Stimulated activated CD4-positive, alpha-beta T cell treated with anti-CD3 and anti-CD28 coated beads, Interleukin-15, amount 100 ng/mL, for 48 hours (primary cell): ENCODE data around the gene GCNA.

Experiments
- DNase-seq, 2 donors: peaks; one replicate each; pipeline ENCODE4 v3.0.0-alpha.2; 2020; ENCODE audit warnings: low read depth in 2 of 2

The GCNA gene

GRCh38 chrX:71578253-71579135, at the start of gene GCNA:
Gene GCNA (plus strand): TSS chrX:71578437. CDS start chrX:71580822, 2,385 bp downstream.
- DNase-seq: no peak

GRCh38 chrX:71532078-71532752, 46.0 kb upstream of the GCNA start:
- DNase-seq: peak; percentile 50 to 51

- DNase-seq: peak; percentile 87 to 90
Observed at GRCh38 chrX:71532753-71533425, 45.3 kb upstream of the GCNA start, which contains the start of gene OGT. Gene OGT (plus strand): TSS chrX:71533104. CDS start chrX:71533300, 196 bp downstream.

GRCh38 chrX:71533516-71533850, 44.8 kb upstream of the GCNA start:
- DNase-seq: no peak

- DNase-seq: peak in 1 of 2 donors; percentile 31
Observed at GRCh38 chrX:71533851-71534561, 44.2 kb upstream of the GCNA start.

GRCh38 chrX:71534773-71535544, 43.3 kb upstream of the GCNA start:
- DNase-seq: no peak

- DNase-seq: peak in 1 of 2 donors; percentile 20
Observed at GRCh38 chrX:71536285-71536684, 42.0 kb upstream of the GCNA start.

GRCh38 chrX:71537743-71538142, 40.5 kb upstream of the GCNA start:
- DNase-seq: no peak

- DNase-seq: no peak
Observed at GRCh38 chrX:71540801-71541200, 37.4 kb upstream of the GCNA start.

GRCh38 chrX:71541210-71542022, 36.8 kb upstream of the GCNA start:
- DNase-seq: no peak

GRCh38 chrX:71542411-71542810, 35.8 kb upstream of the GCNA start:
- no peak for DNase-seq

GRCh38 chrX:71542825-71543224, 35.4 kb upstream of the GCNA start:
- no peak for DNase-seq

GRCh38 chrX:71543316-71543715, 34.9 kb upstream of the GCNA start:
- no peak for DNase-seq

- no peak for DNase-seq
Observed at GRCh38 chrX:71545364-71545763, 32.9 kb upstream of the GCNA start.

- no peak for DNase-seq
Observed at GRCh38 chrX:71546879-71547278, 31.4 kb upstream of the GCNA start.

- DNase-seq: no peak
Observed at GRCh38 chrX:71547339-71547738, 30.9 kb upstream of the GCNA start.

- no peak for DNase-seq
Observed at GRCh38 chrX:71549986-71550385, 28.3 kb upstream of the GCNA start.

GRCh38 chrX:71550578-71550977, 27.7 kb upstream of the GCNA start:
- DNase-seq: no peak

GRCh38 chrX:71556036-71556435, 22.2 kb upstream of the GCNA start:
- no peak for DNase-seq

GRCh38 chrX:71558920-71559319, 19.3 kb upstream of the GCNA start:
- no peak for DNase-seq
